NK-92 (cell line): ENCODE results near the gene CASZ1.

Experiments used
- DNase-seq: peaks from one replicate; lab custom pipeline; 2025; ENCODE audit not compliant: unreplicated experiment; lab: John Stamatoyannopoulos, UW

The CASZ1 gene, protein sequence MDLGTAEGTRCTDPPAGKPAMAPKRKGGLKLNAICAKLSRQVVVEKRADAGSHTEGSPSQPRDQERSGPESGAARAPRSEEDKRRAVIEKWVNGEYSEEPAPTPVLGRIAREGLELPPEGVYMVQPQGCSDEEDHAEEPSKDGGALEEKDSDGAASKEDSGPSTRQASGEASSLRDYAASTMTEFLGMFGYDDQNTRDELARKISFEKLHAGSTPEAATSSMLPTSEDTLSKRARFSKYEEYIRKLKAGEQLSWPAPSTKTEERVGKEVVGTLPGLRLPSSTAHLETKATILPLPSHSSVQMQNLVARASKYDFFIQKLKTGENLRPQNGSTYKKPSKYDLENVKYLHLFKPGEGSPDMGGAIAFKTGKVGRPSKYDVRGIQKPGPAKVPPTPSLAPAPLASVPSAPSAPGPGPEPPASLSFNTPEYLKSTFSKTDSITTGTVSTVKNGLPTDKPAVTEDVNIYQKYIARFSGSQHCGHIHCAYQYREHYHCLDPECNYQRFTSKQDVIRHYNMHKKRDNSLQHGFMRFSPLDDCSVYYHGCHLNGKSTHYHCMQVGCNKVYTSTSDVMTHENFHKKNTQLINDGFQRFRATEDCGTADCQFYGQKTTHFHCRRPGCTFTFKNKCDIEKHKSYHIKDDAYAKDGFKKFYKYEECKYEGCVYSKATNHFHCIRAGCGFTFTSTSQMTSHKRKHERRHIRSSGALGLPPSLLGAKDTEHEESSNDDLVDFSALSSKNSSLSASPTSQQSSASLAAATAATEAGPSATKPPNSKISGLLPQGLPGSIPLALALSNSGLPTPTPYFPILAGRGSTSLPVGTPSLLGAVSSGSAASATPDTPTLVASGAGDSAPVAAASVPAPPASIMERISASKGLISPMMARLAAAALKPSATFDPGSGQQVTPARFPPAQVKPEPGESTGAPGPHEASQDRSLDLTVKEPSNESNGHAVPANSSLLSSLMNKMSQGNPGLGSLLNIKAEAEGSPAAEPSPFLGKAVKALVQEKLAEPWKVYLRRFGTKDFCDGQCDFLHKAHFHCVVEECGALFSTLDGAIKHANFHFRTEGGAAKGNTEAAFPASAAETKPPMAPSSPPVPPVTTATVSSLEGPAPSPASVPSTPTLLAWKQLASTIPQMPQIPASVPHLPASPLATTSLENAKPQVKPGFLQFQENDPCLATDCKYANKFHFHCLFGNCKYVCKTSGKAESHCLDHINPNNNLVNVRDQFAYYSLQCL (N-terminal part only)

GRCh38 chr1:10796029-10796944, at the start of gene CASZ1:
TSS of gene CASZ1 (minus strand) at chr1:10796646. CDS start at chr1:10693889, 102,757 bp downstream.
- no peak for DNase-seq

GRCh38 chr1:10843697-10844096, 47.3 kb upstream of the CASZ1 start:
- DNase-seq = no peak

- DNase-seq = no peak
Measured at GRCh38 chr1:10841118-10841517, 44.7 kb upstream of the CASZ1 start.

DNA sequence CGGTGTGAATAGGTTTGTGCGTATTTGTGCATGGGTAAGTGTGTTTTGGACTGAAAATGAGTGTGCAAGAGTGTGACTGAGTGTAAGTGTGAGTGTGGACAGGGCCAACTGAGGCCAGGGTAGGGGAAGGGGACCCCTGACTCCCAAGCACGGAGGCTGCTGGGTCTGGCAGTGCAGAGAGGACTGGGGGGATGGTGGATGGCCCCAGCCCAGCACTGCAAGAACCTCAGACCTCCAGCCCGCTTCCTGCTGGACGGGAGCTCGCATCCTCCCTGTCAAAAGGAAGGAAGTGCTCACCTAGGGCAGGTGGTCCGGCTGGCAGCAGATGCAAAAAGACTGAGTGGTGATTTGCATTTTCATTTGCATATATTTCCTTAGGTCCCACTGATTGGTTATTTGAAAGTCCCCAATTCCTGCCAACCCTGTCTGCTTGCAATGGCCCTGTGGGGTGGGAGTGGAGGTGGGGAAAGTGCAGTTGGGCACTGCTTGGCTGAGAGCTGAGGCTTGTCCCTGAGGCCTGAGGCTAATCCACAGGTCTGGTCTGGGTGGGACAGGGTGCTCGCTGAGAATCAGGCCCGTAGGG, 42.8 kb upstream of the CASZ1 start:
- DNase-seq = no peak

DNA sequence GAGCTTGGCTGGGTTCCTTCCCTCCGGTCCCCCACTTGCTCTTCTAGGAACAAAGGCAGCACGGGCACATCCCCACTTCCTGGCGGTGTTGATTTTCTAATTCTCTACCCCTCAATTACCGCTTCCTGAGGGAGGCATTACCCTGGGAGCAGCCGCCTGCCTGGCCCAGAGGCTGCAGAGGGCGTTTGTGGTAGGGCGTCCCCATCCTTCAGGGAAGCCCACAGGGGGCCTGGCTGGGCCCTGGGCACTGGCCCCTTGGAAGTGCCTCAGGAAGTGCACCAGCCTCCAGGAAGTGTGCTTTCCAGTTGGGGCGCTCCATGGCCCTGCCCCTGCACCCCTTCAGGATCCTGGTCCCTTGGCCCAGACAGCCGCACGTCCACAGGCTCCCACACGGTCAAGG, 42.1 kb upstream of the CASZ1 start:
- no peak for DNase-seq

- no peak for DNase-seq
Measured at GRCh38 chr1:10836726-10837125, 40.3 kb upstream of the CASZ1 start.

DNA sequence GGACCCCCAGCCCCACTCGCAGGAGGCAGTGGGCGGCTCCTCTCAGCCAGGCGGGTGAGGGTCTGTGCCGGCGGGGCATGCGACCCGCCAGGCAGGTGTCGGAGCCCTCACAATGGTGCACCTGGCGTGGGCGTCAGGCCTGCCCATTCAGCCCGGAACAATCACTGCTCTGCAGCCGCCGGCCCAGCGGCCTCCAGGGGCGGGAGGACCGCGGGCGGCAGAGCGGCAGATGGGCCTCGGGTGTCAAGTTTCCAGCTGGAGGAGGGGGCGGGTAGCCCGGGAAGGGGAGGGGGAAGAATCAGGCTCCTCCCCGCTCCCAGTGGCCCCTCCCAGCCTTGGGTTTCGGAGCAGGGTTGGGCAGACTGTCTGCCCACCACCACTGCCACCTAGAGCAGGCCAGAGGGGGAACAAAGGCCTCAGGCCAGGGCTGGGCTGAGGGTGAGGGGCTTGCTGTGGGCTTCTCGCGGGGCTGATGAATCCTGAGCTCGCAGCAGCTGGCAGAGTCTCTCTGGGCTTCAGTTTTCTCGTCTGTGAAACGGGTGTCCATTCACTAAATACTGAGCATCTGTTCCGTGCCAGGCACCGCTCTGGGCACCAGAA, 39.5 kb upstream of the CASZ1 start:
- DNase-seq = no peak

DNA sequence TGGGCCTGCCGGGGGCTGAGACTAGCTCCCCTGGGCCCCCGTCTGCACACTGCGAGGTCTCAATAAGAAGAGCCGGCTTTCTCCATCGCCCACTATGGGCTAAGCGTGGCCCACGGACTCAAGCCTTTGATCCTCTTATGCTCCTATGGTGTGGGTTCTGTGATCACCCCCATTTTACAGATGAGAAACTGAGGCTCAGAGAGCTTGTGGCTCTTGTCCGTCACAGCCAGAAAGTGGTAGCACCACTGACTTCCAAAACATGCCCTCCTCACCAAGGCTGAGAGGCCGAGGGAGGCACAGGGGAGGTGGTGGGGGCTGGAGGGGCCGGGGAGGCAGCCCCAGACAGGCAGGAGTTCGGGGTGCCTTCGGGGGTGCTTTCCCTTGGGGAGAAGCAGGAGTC, 39.0 kb upstream of the CASZ1 start:
- DNase-seq = no peak

DNA sequence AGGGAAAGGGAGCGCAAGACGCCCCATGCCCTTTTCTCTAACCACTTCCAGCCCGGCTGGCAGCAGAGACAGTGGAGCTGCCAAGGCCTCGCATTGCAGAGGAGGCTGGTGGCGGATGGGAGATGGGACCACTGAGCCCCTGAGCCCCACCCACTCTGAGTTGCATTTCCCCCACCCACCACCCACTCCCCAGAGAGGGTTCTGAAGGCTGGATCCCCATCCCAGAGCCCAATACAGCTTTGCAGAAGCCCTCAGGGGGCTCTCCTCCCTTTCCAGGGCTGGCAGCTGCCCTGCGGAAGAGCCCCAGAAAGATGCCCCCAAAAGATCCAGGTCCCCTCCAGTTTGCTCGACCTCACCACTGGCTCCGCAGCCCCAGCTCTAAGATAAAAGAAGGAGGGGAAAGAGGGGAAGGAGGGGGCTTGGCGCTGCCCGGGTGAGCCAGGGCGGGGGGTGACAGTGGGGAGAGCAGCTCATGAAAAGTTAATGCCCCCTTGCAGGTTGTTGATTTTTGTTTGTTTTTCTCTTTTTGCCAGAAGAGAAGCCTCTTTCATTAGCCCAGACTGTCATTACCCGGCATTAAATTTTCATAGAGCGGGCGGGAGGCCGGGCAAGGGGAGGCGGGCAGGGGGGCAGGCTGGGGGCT, 38.4 kb upstream of the CASZ1 start:
- no peak for DNase-seq

- no peak for DNase-seq
Measured at GRCh38 chr1:10833630-10834557, 37.4 kb upstream of the CASZ1 start.

DNA sequence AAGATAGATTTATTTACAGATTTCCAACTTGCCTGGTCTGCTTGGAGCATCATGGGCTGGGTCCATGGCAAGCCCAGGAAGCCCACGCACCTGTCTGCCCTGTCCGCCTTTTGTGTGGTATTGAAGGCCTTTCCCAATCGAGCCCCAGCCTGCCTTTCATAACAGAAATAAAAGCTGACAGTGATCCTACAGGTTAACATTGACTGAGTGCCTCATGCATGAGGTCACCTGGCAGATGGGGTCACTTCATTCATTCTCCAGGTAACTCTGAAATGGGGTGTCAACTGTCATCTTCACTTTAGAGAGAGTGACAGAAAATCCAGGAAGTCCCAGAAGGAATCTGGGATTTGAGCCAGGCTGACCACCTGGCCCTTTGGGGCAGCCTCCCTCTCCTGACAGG, 36.3 kb upstream of the CASZ1 start:
- DNase-seq = no peak

DNA sequence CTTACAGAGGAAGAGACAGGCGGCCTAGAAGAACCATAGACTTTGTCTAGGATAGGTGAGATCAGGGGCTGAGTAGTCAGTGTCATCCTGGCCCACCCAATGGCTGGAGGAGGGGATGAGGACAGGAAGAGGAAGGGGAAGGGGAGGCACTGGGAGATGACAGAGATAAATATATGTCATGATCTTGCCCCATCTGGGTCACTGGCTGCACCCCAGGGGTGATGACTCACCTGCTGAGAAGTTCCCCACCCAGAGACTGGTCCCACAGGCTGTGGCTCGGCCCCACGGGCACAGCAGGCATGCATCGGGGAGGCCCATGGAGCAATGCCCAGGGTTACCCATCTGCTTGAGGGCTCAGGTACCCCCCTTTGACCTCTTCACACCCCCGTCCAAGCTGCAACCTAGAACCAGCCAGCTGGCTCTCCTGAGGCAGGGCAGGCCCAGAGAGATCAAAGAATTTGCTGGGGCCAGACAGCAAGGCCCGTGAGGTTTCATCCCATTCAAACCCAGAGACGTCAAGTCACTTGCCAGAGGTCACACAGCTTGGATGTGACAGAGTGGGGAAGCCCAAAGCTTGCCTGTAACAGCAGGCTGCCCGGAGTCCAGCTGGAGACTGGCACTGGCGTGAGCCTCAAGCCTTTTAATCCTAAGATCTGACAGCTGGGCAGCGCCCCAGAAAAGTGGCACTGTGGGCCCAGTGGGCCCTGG, 34.7 kb upstream of the CASZ1 start:
- DNase-seq = no peak

DNA sequence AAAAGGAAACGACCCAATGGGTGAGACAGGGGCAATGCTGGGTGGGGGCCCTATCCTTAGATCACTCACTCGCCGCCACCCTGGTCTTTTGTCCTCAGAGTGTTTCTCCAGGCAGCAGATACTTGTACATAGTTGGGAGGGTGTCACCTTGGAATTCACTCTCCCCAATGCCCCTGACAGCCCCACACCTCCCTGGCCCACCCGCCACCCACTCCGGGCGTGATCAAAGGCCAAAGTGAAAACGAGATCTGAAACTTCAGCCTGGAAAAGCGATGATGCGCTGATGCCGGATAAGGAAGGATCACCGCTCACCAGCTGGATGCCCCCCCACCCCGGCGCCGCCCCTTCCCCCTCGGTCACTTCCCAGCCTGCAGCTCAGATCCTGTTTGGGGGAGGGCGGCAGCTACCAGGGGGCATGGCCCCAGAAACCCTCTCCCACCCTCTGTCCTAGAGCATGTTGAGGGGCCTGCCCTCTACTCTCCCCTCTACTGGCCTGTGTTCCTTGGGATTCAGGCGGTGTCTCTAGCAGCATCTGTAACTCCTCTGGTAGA, 33.6 kb upstream of the CASZ1 start:
- DNase-seq = no peak

- DNase-seq = no peak
Measured at GRCh38 chr1:10829067-10829818, 32.8 kb upstream of the CASZ1 start.

- DNase-seq = no peak
Measured at GRCh38 chr1:10827377-10828333, 31.2 kb upstream of the CASZ1 start.
